Tibial nerve (tissue), 4 donors: Measurements from ENCODE around the gene RASGEF1C. TPM values are rescaled to one million over a fixed set of nuclear protein-coding genes. Genes with fewer than 3 reads are reported as not detected.

Experiments
- DNase-seq, 2 donors: peaks; one replicate each; pipeline ENCODE4 v3.0.0-alpha.2; 2019; ENCODE audit warnings: low spot score in 2 of 2
- H3K27ac ChIP-seq, 4 donors: fragments of 200-600 bp; sonication (generic) in 3 of 4; one replicate each; pipeline ENCODE4 v1.5.1; 2017 to 2019; ENCODE audit warnings: mild to moderate bottlenecking in 1 of 4
- H3K27me3 ChIP-seq, 2 donors: fragments of 200-600 bp; sonication (generic) in 1 of 2; one replicate each; pipeline versions ENCODE4 v1.5.1 to v1.6.0; 2017 to 2019
- H3K36me3 ChIP-seq, 3 donors: fragments of 200-600 bp; sonication (generic); one replicate each; pipeline ENCODE4 v1.5.1; 2018 to 2019
- H3K4me1 ChIP-seq, 4 donors: fragments of 200-600 bp; sonication (generic) in 3 of 4; one replicate each; pipeline ENCODE4 v1.5.1; 2017 to 2019
- H3K4me3 ChIP-seq, 4 donors: fragments of 200-600 bp; sonication (generic) in 3 of 4; one replicate each; pipeline ENCODE4 v1.5.1; 2017 to 2019; ENCODE audit warnings: mild to moderate bottlenecking in 1 of 4, moderate library complexity in 1 of 4
- H3K9me3 ChIP-seq, 4 donors: fragments of 200-600 bp; sonication (generic) in 3 of 4; one replicate each; pipeline ENCODE4 v1.5.1; 2017 to 2019
- CTCF ChIP-seq, 5 experiments: fragments of 200-600 bp in 3 of 5; fragments of 450-650 bp in 2 of 5; sonication (generic) in 3 of 5; IDR thresholded peaks; one replicate each; pipeline ENCODE4 v1.5.1; 2016 to 2019; ENCODE audit warnings: antibody characterized with exemption in 5 of 5, mild to moderate bottlenecking in 3 of 5, moderate library complexity in 2 of 5
- EP300 ChIP-seq, 2 donors: sonication (generic); formaldehyde crosslinking; IDR thresholded peaks; one replicate each; pipeline ENCODE4 v1.6.1; 2017; ENCODE audit warnings: antibody characterized with exemption in 2 of 2, mild to moderate bottlenecking in 1 of 2
- POLR2A ChIP-seq, 2 donors: fragments of 450-650 bp; IDR thresholded peaks; one replicate each; pipeline ENCODE4 v1.6.1; 2017; ENCODE audit warnings: antibody characterized with exemption in 2 of 2, mild to moderate bottlenecking in 2 of 2, moderate library complexity in 2 of 2
- WGBS, 2 donors: methylation state at CpG; one replicate each; pipeline ENCODE4 v1.1.5; 2018; 5-methylcytosine and 5-hydroxymethylcytosine counted together
- total RNA-seq, 4 donors: library from RNA; depleted of rRNA; stranded (reverse); fragments of >200 nt; gene quantifications; one replicate each; pipeline ENCODE4 v1.1.0, GENCODE V29; 2016

Gene RASGEF1C
- total RNA-seq, 4 donors from 2014 or later = 2.7 to 12.0 (median 10.4) TPM

GRCh38 chr5:180077594-180078284 is 131.3 kb downstream of the RASGEF1C start:
- no peaks in the 10 kb centered on the region for H3K36me3 ChIP-seq
- no peak overlapping the region for H3K4me3 ChIP-seq
- no peak overlapping the region for H3K27ac ChIP-seq
- no peak for DNase-seq
- no peaks in the 10 kb centered on the region for H3K27me3 ChIP-seq
- 73 to 79% methylated on average over 9 of the region's 9 CpGs for WGBS, 2 donors
- H3K9me3 ChIP-seq = peaks cover 0 to 1% (median 0%) of the 10 kb centered on the region in 4 donors
- no peak for TF ChIP-seq POLR2A (IDR thresholded peaks at IDR 0.05)
- no peak for TF ChIP-seq EP300 (IDR thresholded peaks at IDR 0.05)
- TF ChIP-seq CTCF (IDR thresholded peaks at IDR 0.05) = no peak
- H3K4me1 ChIP-seq = no peaks in the 10 kb centered on the region

GRCh38 chr5:180075703-180076102 is 133.3 kb downstream of the RASGEF1C start:
- Histone ChIP-seq H3K4me1 (peaks cover 0 to 6% (median 0%) of the 10 kb centered on the region in 4 donors), H3K27me3 (no peaks in the 10 kb centered on the region), H3K36me3 (no peaks in the 10 kb centered on the region), H3K27ac (no peak overlapping the region), H3K4me3 (no peak overlapping the region), H3K9me3 (peaks cover 0 to 5% (median 0%) of the 10 kb centered on the region in 4 donors)
- WGBS, 2 donors = 78 to 79% methylated on average over 1 of the region's 1 CpG
- TF ChIP-seq EP300 (IDR thresholded peaks at IDR 0.05) (no peak), POLR2A (IDR thresholded peaks at IDR 0.05) (no peak), CTCF (IDR thresholded peaks at IDR 0.05) (no peak)
- no peak for DNase-seq

GRCh38 chr5:180074462-180074861 is 134.5 kb downstream of the RASGEF1C start:
- Histone ChIP-seq H3K4me3 (no peak overlapping the region), H3K4me1 (peaks cover 0 to 16% (median 6%) of the 10 kb centered on the region in 4 donors), H3K27me3 (no peaks in the 10 kb centered on the region), H3K36me3 (no peaks in the 10 kb centered on the region), H3K9me3 (peaks cover 0 to 5% (median 0%) of the 10 kb centered on the region in 4 donors), H3K27ac (no peak overlapping the region)
- WGBS, 2 donors = 83% methylated on average over 4 of the region's 4 CpGs
- no peak for DNase-seq
- no peak for TF ChIP-seq POLR2A (IDR thresholded peaks at IDR 0.05)

GRCh38 chr5:180072556-180072955 is 136.5 kb downstream of the RASGEF1C start:
- TF ChIP-seq POLR2A (IDR thresholded peaks at IDR 0.05) (no peak), EP300 (IDR thresholded peaks at IDR 0.05) (no peak), CTCF (IDR thresholded peaks at IDR 0.05) (no peak)
- Histone ChIP-seq H3K27ac (peak overlapping the region; percentile 91 to 98 (median 96)), H3K4me3 (peak overlapping the region in 1 of 4 donors; percentile 95), H3K36me3 (no peaks in the 10 kb centered on the region), H3K9me3 (peaks cover 0 to 5% (median 0%) of the 10 kb centered on the region in 4 donors), H3K27me3 (no peaks in the 10 kb centered on the region), H3K4me1 (peaks cover 0 to 35% (median 18%) of the 10 kb centered on the region in 4 donors)
- WGBS, 2 donors = 80 to 86% methylated on average over 23 to 25 of the region's 25 CpGs
- DNase-seq = no peak

- peak overlapping the region in 3 of 4 donors; percentile 88 to 95 (median 91) for H3K4me3 ChIP-seq
- WGBS, 2 donors = 16 to 17% methylated on average over 14 of the region's 14 CpGs
- TF ChIP-seq EP300 (IDR thresholded peaks at IDR 0.05) = no peak
- no peak for TF ChIP-seq CTCF (IDR thresholded peaks at IDR 0.05)
- TF ChIP-seq POLR2A (IDR thresholded peaks at IDR 0.05) = no peak
- peaks cover 0 to 39% (median 19%) of the 10 kb centered on the region in 4 donors for H3K4me1 ChIP-seq
- no peaks in the 10 kb centered on the region for H3K27me3 ChIP-seq
- H3K9me3 ChIP-seq = peaks cover 0 to 5% (median 0%) of the 10 kb centered on the region in 4 donors
- no peak for DNase-seq
- no peaks in the 10 kb centered on the region for H3K36me3 ChIP-seq
- H3K27ac ChIP-seq = peak overlapping the region; percentile 91 to 98 (median 96)
Measured at GRCh38 chr5:180072256-180072548, 136.8 kb downstream of the RASGEF1C start.
